HEK293 (cell line): Measurements from ENCODE around the gene HP.
"Not testable (repeated sequence)": the region's sequence is repeated elsewhere in the genome, so short reads cannot be mapped to it uniquely, and the experiment has no call there.

Experiments
- CTCF ChIP-seq: fragments of 450-650 bp; formaldehyde crosslinking; IDR thresholded peaks from 2 replicates; pipeline ENCODE4 v1.5.1; 2016; ENCODE audit warnings: missing biosample characterization, missing genetic modification characterization
- ELK4 ChIP-seq: IDR thresholded peaks from 2 replicates; pipeline ENCODE4 v1.6.1; 2011; ENCODE audit warnings: mild to moderate bottlenecking, low read depth, low read length, borderline replicate concordance
- REST ChIP-seq: fragments of 450-650 bp; formaldehyde crosslinking; IDR thresholded peaks from 2 replicates; pipeline ENCODE4 v1.5.1; 2016; ENCODE audit warnings: missing biosample characterization, missing genetic modification characterization
- TRIM28 ChIP-seq: IDR thresholded peaks from 2 replicates; pipeline ENCODE4 v1.6.1; 2011; ENCODE audit warnings: low read length, control low read depth, borderline replicate concordance
- ZBTB48 ChIP-seq: fragments of 450-650 bp; formaldehyde crosslinking; IDR thresholded peaks from 2 replicates; pipeline ENCODE4 v1.5.1; 2016; ENCODE audit warnings: missing biosample characterization, missing genetic modification characterization
- ZFP3 ChIP-seq: fragments of 450-650 bp; formaldehyde crosslinking; IDR thresholded peaks from 2 replicates; pipeline ENCODE4 v1.5.1; 2016; ENCODE audit warnings: low read depth, missing biosample characterization, missing genetic modification characterization
- ZNF184 ChIP-seq: fragments of 450-650 bp; IDR thresholded peaks from 2 replicates; pipeline ENCODE4 v1.5.1; 2018; ENCODE audit warnings: missing biosample characterization, mild to moderate bottlenecking, missing genetic modification characterization
- ZNF37A ChIP-seq: fragments of 450-650 bp; IDR thresholded peaks from 2 replicates; pipeline ENCODE4 v1.5.1; 2018; ENCODE audit warnings: missing biosample characterization, missing genetic modification characterization
- ZSCAN18 ChIP-seq: fragments of 450-650 bp; formaldehyde crosslinking; IDR thresholded peaks from 2 replicates; pipeline ENCODE4 v1.5.1; 2016; ENCODE audit warnings: missing biosample characterization, missing genetic modification characterization

- not testable (repeated sequence) for TF ChIP-seq REST (tag by site-specific recombination); TRIM28; ZNF184; ELK4; ZNF37A; ZFP3 (tag by site-specific recombination); ZBTB48 (tag by site-specific recombination); ZSCAN18 (tag by site-specific recombination); CTCF (tag by site-specific recombination)
Measured at GRCh38 chr16:72076991-72077706, 22.8 kb downstream of the HP start.
